Right kidney (tissue), 1 donor: ENCODE measurements around the gene ARG1.
A peak's percentile ranks its signal among the peaks of the same experiment; 100 is the strongest.

Experiments used
- DNase-seq: peaks from one replicate; pipeline ENCODE4 v3.0.0-alpha.2; 2016

The ARG1 gene

GRCh38 chr6:131586543-131586942, 13.5 kb downstream of the ARG1 start:
- no peak for DNase-seq

DNA sequence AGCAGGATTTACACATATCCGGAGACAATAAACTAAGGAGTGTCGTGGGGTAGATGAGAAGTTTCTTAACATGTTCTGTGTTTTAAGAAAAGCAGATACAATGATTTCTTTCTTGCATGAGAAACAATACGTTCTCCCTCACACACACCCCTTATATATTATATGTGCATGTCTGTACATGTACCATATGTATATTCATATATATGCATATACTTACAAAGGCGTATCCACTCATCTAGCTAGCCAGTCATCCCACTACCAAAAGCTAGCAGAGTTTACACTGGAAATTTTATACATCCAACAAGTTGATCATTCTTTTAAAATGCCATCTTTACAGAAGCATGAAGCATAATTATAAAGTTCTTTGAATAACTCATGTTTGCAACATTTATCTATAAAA, 14.9 kb downstream of the ARG1 start:
- DNase-seq, result no peak

DNA sequence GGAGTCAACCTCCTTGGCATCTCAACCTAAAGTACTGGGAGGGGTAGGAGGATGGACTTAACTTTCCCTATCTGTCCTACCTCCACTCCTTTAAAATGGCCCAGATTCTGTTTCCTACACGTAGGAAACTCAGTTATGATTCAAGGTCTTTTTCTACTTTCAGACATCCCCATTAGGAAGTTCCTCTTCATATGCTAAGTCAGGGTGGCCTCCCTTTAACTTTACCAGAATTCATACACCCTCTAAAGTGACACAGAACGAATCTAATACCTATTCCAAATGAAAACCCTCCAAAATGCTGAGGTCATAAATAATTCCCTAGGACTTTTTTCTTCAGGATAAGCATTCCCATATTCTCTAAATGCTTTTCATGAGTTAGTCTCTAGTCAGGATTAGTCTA, 15.6 kb downstream of the ARG1 start:
- DNase-seq, result no peak

- no peak for DNase-seq
These were observed 19.9 kb downstream of the ARG1 start for GRCh38 chr6:131592935-131593334.

- DNase-seq, result no peak
These were observed 21.0 kb downstream of the ARG1 start for GRCh38 chr6:131594074-131594473.

DNA sequence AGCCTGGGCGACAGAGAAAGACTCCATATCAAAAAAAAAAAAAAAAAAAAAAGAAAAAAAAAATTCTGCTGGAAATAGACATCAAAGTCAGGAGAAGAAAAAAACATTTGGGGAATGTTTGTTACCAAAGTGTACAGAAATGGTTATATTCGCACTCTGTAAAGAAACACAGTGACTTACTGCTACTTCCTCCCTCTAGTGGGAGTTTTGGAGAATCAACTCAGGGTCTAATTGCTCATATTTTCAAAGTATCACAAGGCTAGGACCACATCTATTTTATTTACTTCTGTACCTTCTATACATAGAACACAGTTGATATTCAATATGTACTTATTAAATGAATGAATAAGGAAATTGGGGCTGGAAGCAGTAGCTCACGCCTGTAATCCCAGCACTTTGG, 24.4 kb downstream of the ARG1 start:
- no peak for DNase-seq

DNA sequence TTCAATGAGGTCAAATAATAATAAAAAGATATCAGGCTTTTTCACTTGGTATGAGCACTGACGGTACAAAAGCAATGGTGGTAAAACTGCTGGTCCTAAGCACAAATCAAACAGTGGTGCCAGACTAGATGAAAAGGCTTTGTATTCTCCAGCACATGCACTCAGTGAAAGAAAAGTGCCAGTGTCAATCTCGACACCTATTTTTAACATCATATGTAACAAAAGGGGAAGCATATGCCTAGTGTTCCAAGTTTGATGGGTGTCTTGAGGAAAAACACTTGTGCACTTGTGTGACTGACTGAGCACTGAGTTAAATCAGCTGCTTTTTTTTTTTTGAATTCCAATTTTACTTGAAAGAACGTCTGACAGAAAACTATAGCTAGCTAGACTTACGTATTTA, 27.7 kb downstream of the ARG1 start:
- DNase-seq, result no peak

DNA sequence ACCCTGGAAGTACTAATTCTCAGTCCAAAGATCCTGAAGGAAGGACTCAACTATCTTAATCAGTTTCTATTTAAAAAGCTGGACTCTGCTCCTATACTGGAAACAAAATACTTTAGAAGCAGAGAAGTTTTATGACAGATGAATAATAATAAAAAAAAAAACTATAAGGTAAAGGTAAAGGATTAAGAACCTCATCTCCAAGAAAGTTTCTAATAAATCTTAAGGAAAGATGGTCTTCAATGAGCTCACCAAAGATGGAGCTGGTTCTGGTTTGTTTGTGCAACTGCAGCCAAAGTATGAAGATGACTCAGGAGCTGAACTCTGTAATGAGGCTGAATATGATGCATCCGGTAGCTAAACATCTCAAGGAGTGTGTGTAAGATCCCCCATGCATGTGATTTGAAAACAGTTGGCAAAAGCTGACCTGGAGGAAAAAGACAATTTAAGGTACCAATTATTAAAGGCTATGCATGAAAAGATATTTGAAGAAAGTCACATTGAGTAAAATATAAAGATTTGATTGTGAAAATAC, 29.8 kb downstream of the ARG1 start:
- no peak for DNase-seq

DNA sequence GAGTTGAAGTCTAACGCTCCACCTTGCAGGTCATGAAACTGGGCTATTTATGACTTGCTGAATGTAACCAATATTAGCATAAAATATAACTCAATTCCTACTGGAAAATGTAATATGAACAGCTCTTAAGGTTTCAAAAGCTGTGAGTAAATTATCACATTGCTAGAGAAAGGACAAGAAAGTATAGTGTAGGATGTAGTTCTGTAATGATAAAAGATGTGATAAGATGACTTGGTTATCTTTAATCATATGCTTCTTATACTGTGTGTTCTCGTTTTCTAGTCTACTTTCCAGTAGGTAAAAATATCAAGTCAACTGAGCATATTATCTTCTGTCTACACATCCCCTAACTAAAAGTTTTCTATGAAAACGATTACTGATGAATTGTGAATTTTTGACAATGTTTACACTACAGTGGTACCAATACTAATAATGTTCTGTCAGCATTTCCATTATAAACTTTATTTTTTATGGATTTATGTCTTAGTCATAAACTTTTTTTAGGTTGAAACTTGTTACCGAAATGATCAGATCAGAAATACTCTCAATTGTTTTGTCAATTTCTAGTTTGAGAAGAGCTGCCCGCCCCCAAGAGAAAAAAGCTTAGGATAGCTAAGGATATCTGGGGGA, 40.4 kb downstream of the ARG1 start:
- DNase-seq, result no peak

- DNase-seq, result no peak
These were observed 42.2 kb downstream of the ARG1 start for GRCh38 chr6:131615275-131615674.

DNA sequence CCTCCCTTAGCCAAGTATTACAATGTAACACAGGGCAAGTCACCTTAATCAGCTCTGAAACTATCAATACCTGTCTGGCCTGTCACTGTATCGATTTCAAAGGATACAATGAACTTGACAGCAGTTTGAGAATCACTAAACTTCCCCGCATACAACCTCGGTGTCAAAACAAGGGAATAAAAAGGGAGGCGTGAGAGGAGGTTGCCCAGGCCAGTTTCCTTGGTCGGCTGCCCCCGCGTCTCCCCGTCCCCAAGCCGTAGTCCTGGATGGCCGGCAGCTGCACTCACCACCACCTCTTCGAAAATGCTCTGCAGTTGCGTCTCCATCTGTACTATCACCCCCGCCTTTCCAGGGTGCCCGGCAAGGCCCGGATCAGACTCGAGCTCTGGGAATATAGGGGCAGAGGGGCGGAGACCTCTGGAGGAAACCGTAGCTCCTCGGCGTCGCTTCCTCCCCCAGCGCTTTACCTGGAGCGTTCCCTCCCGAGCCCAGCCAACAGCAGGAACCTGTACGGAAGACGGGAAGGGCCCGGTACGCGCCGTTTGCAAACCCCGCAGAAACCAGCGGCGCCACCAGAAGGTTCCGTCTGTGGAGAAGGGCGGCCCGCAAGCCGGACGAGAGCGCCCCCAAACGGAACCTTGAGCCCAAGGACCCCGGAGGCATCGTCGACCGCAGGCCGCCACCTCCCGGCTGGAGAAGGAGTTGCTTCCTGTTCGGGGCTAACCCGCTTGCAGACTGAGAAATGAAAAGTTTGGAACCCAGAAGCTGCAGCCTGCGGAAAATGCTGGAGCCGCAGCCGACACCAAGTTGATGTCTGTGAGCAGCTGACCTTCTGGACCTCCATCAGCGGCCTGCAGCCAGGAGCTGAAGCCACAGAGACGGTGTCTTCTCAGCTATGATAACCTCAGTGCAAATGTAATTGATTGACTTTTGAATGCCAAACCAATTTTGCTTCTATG, 55.0 kb downstream of the ARG1 start, which contains the start of gene MED23:
Gene MED23 (minus strand): TSS at position 519 of the 959 bp plus-strand sequence. CDS start 193 bp downstream, at position 326.
- DNase-seq, result peak; percentile 94

DNA sequence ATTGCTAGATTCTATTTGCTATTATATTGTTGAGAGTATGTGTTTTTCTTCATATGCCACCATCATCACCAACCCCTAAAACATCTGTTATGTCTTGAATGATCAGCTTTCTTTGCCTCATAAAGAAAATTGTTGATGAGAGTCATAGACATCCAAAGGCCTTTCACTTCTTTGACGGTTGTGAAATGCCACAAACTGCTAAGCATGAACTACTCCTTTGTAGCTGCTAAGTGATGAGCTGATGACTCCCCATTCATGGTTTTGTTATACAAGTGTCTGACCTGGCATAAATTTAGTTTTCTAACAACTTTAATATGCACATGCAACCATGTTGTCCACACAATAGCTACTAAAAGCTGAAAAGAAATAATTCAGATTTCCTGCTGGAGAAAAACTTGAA, 55.7 kb downstream of the ARG1 start:
- DNase-seq, result no peak

- no peak for DNase-seq
These were observed 56.6 kb downstream of the ARG1 start for GRCh38 chr6:131629651-131630050.

GRCh38 chr6:131631625-131632289, 58.7 kb downstream of the ARG1 start:
- DNase-seq, result no peak
